Measurements from ENCODE around the gene AGBL4.

AGBL4 gene

DNA sequence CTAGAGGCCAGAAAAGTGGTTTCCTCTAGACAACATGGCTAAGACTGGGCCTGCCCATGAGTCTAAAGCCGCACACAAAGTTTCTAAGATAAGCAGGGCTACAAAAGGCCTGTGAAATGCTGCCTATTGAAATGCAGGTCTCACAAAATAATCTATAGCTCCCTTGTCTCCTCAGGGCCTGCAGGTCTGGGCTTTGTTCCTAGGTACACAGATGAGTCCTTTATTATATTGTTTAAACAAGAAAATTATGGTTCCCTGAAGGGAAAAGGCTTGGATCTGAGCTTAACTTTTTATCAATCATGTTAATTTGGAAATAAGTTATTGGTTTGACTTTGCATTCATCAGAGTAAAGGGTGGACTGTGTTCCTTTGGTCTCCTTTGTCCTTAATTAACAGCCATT, 833.6 kb downstream of the AGBL4 start:
- H3K9me3 ChIP-seq (ENCODE audit: control insufficient read depth, insufficient read depth, low read length), result peaks cover 3% of the 10 kb centered on the region
- H3K9ac ChIP-seq (ENCODE audit: low read depth, low read length), result no peak overlapping the region
- H3K4me1 ChIP-seq (ENCODE audit: insufficient read depth, low read length), result no peaks in the 10 kb centered on the region
- no peaks in the 10 kb centered on the region for H3K36me3 ChIP-seq (ENCODE audit: insufficient read depth, low read length)

DNA sequence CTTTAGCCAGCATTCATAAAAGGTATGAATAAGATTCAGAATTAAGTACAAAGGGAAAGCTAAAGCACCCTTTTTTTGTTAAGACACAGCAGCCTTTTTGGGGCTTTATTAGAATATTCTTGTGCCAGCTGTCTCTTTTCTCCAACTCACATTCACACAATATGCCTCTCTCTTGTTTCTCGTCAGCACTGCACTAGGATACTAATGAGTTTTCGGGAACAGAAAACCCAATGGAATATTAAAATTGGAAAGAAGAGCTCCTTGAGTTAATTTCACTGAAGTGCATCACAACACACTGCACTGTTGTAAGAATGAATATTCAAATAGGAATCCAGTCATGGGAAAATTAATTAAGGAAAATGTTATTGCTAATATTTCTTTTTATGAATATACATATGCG, 836.7 kb downstream of the AGBL4 start:
- peaks cover 3% of the 10 kb centered on the region for H3K9me3 ChIP-seq (ENCODE audit: control insufficient read depth, insufficient read depth, low read length)
- no peaks in the 10 kb centered on the region for H3K36me3 ChIP-seq (ENCODE audit: insufficient read depth, low read length)
- H3K4me1 ChIP-seq (ENCODE audit: insufficient read depth, low read length), result no peaks in the 10 kb centered on the region
- H3K9ac ChIP-seq (ENCODE audit: low read depth, low read length), result no peak overlapping the region

DNA sequence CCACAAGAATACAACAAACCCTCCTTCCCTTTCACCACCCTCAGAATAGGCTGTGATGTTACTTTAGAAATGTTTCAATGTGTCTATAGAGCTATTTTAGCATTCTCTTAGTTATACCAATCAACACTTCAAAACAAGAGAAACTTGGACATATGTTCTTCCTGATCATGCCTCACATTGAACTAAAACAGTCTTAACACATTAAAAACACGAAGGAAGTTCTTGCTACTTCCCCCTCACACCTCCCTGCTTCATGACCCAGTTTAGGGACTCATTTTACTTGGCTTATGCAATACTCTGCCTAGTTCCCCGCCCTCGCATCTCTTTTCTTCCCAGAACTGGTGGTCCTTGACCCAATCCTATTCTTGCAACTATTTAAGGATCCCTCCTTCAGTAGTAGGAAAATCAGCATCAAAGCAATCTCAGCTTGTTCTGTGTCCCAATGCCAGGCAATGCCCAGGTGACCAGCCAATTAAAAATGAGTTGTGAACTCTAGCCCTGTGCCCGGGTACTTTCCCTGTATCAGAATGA, 838.2 kb downstream of the AGBL4 start:
- H3K9me3 ChIP-seq (ENCODE audit: control insufficient read depth, insufficient read depth, low read length), result peaks cover 3% of the 10 kb centered on the region
- no peaks in the 10 kb centered on the region for H3K36me3 ChIP-seq (ENCODE audit: insufficient read depth, low read length)
- H3K9ac ChIP-seq (ENCODE audit: low read depth, low read length), result no peak overlapping the region
- H3K4me1 ChIP-seq (ENCODE audit: insufficient read depth, low read length), result no peaks in the 10 kb centered on the region

DNA sequence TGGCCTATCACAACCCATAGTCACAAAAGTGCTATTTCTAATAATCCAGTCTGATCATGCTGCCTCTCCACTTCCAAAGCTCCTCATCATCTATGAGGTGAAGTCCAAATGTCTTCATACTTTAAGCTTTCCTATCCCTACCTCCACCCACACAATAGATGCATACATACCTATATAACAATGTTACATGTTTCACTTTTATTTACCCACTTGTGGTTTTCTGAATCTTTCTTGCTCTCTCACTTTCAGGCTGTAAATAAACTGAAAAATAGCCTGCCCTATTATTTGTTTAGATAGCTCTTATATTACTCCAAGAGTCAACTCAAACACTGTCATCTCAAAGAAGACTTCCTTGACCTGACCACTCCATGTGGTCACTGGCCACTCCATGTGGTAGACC, 840.3 kb downstream of the AGBL4 start:
- no peaks in the 10 kb centered on the region for H3K4me1 ChIP-seq (ENCODE audit: insufficient read depth, low read length)
- H3K9me3 ChIP-seq (ENCODE audit: control insufficient read depth, insufficient read depth, low read length), result peaks cover 3% of the 10 kb centered on the region

DNA sequence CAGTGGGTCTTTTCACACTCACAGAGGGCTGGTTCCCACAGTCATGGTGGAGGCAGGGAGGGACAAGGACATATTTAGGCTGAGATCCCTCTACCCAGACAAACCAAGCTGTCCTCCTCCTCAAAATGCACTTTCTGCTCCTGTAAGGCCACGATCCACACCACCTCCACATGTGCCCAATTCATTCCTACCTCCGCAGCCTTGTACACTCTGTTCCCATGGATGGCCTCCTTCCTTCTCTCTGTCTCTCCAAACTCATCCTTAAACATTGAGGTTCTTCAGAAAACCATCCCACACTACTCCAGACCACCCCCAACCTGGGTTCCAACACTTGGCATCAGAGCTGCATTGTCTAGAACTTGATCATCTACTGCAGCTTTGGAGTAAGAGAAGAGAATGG, 842.7 kb downstream of the AGBL4 start:
- Histone ChIP-seq H3K36me3 (ENCODE audit: insufficient read depth, low read length) (no peaks in the 10 kb centered on the region), H3K9ac (ENCODE audit: low read depth, low read length) (no peak overlapping the region), H3K4me1 (ENCODE audit: insufficient read depth, low read length) (no peaks in the 10 kb centered on the region), H3K9me3 (ENCODE audit: control insufficient read depth, insufficient read depth, low read length) (no peaks in the 10 kb centered on the region)

More for the DNA sequence above, 840.3 kb downstream of the AGBL4 start:
- Histone ChIP-seq H3K9ac (ENCODE audit: low read depth, low read length) (no peak overlapping the region), H3K36me3 (ENCODE audit: insufficient read depth, low read length) (no peaks in the 10 kb centered on the region)

DNA sequence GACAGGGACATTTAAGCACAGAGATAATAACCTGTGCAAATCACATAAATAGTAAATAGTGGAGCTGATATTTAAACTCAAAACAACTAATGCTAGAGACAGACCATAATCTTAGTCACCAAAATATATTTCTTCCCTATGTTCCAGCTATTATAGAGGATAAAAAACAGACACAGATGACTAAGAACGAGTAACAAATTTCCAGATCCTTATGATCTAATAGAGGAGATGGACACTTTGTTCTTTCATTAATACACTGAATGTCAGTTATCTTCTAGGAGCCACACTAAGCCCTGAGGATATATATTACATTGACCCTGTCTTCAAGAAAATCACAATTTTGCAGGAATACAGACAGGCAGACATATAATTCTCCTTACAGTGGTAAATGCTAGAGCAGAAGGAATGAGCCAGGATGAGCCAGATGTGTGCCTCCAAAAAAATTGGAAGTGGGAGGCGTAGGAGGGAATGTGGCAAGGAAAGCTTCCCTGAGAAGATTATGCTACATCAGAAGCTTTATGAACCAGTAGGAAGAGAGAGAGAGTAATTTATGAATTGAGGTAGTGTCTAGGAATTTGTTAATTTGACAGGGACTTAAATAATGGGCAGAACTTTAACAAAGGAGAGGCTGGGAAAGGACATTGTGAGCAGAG, 851.7 kb downstream of the AGBL4 start:
- no peaks in the 10 kb centered on the region for H3K4me1 ChIP-seq (ENCODE audit: insufficient read depth, low read length)
- no peak overlapping the region for H3K9ac ChIP-seq (ENCODE audit: low read depth, low read length)
- no peaks in the 10 kb centered on the region for H3K9me3 ChIP-seq (ENCODE audit: control insufficient read depth, insufficient read depth, low read length)
- no peaks in the 10 kb centered on the region for H3K36me3 ChIP-seq (ENCODE audit: insufficient read depth, low read length)

DNA sequence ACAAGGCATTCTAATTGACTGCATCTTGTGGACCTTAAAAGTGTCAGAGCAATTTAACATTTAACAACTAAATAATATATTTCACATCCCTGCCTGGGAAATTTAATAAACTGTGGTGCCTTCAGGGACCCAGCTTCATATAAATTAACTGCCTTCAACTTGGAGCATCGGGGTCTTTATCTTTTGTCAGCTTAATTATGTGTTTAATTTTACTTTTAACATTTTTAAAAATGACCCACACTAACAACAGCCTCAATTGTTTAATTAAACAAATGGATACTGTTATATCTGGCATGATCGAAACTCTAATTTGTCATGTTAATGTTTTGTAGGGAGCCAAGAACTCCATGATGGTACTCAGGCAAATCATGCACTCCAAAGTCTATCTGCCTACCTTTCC, 857.7 kb downstream of the AGBL4 start:
- H3K4me1 ChIP-seq (ENCODE audit: insufficient read depth, low read length), result no peaks in the 10 kb centered on the region
- no peaks in the 10 kb centered on the region for H3K36me3 ChIP-seq (ENCODE audit: insufficient read depth, low read length)
- H3K9ac ChIP-seq (ENCODE audit: low read depth, low read length), result no peak overlapping the region
- no peaks in the 10 kb centered on the region for H3K9me3 ChIP-seq (ENCODE audit: control insufficient read depth, insufficient read depth, low read length)

DNA sequence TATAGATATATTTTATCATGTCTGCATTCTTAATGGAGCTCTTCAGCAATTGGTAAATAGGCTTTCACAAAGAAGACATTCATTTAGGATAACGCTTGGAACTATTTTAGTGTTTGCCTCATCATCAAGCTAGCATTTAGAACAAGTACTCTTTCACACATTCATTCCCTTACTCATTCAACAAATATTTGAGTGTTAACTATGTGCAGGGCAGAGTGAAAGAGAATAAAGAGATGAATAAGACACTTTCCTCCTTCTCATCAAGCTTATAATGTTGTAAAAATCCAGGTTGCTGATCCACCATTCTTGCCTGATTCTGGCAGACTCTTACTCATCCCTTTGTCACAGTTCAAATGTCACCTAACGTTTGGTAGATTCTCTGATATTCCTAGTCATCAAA, 860.7 kb downstream of the AGBL4 start:
- no peak overlapping the region for H3K9ac ChIP-seq (ENCODE audit: low read depth, low read length)
- H3K36me3 ChIP-seq (ENCODE audit: insufficient read depth, low read length), result no peaks in the 10 kb centered on the region
- no peaks in the 10 kb centered on the region for H3K9me3 ChIP-seq (ENCODE audit: control insufficient read depth, insufficient read depth, low read length)
- no peaks in the 10 kb centered on the region for H3K4me1 ChIP-seq (ENCODE audit: insufficient read depth, low read length)

DNA sequence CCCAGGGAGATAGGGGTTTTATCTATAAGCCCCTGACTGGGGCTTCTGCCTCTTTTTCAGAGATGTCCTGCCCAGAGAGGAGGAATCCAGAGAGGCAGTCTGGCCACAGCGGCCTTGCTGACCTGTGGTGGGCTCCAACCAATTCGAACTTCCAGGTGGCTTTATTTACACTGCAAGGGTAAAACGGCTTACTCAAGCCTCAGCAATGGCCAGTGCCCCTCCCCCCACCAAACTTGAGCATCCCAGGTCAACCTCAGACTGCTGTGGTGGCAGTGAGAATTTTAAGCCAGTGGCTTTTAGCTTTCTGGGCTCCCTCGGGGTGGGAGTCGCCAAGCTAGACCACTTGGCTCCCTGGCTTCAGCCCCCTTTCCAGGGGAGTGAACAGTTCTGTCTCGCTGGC, 863.1 kb downstream of the AGBL4 start:
- Histone ChIP-seq H3K4me1 (ENCODE audit: insufficient read depth, low read length) (no peaks in the 10 kb centered on the region), H3K9me3 (ENCODE audit: control insufficient read depth, insufficient read depth, low read length) (no peaks in the 10 kb centered on the region), H3K9ac (ENCODE audit: low read depth, low read length) (no peak overlapping the region), H3K36me3 (ENCODE audit: insufficient read depth, low read length) (no peaks in the 10 kb centered on the region)

DNA sequence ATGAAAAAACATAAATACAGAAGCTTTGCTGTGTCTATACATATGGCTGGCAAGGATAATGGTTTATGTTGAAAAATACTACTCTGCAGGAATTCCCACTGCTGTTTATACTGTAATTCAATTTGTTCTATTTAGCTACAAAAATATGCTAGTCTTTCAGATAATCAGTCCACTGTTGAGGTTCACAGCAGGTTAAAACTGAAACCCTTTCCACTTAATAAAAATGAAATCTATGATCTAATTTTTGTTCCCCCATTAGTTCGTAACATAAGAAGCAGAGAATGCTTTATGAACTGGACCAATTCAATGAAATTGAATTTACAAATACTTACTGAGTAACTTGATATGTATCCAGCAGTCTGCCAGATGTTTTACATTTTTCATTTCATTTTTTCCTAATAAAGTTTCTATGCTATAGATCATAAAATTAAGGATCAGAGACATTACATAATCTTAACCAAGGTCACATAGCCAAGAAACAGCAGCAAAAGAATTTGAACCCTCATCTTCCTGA, 887.0 kb downstream of the AGBL4 start:
- no peaks in the 10 kb centered on the region for H3K4me1 ChIP-seq (ENCODE audit: insufficient read depth, low read length)
- H3K9me3 ChIP-seq (ENCODE audit: control insufficient read depth, insufficient read depth, low read length), result no peaks in the 10 kb centered on the region
- no peak overlapping the region for H3K9ac ChIP-seq (ENCODE audit: low read depth, low read length)
- H3K36me3 ChIP-seq (ENCODE audit: insufficient read depth, low read length), result no peaks in the 10 kb centered on the region

DNA sequence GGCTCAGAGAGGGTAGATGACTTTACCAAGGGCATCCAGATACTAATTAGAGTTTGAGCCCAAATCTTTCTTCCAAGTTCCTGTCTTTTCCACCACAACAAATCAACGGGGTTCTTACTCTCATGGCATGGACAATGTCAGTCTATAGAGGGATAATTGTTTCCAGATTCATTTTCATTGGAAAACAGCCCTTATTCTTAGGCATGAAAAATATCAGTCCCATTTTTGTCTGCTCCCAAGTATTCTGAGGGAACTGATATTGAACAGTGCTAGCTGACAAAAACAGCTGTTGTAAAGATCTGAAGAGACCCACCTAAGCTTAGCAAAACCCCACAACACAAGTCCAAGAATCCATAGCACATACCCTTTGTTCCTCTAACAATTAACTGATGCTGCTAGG, 898.0 kb downstream of the AGBL4 start:
- H3K4me1 ChIP-seq (ENCODE audit: insufficient read depth, low read length), result no peaks in the 10 kb centered on the region
- no peaks in the 10 kb centered on the region for H3K9me3 ChIP-seq (ENCODE audit: control insufficient read depth, insufficient read depth, low read length)
- no peaks in the 10 kb centered on the region for H3K36me3 ChIP-seq (ENCODE audit: insufficient read depth, low read length)
- H3K9ac ChIP-seq (ENCODE audit: low read depth, low read length), result no peak overlapping the region

DNA sequence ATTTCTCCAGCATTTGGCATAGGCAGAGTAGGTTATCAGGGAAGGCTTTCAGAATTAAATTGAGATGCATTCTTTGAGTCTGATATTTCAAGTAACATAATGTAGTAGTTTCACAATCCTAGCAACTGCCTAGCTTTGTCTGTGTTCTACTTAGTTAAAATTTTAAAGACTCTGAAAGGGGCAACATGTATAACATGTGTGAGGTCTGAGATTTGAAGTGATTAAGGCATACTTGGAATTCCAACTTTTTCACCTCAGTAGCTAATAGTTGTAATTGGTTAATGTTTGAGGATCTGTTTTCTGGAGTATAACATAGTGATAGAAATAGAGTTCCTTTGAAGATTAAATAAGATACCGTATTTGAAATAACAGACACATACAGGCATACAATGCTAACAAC, 911.8 kb downstream of the AGBL4 start:
- Histone ChIP-seq H3K9ac (ENCODE audit: low read depth, low read length) (no peak overlapping the region), H3K9me3 (ENCODE audit: control insufficient read depth, insufficient read depth, low read length) (no peaks in the 10 kb centered on the region; the same call in 1 of the 2 replicates), H3K4me1 (ENCODE audit: insufficient read depth, low read length) (no peaks in the 10 kb centered on the region), H3K36me3 (ENCODE audit: insufficient read depth, low read length) (no peaks in the 10 kb centered on the region; the same call in 1 of the 2 replicates)

DNA sequence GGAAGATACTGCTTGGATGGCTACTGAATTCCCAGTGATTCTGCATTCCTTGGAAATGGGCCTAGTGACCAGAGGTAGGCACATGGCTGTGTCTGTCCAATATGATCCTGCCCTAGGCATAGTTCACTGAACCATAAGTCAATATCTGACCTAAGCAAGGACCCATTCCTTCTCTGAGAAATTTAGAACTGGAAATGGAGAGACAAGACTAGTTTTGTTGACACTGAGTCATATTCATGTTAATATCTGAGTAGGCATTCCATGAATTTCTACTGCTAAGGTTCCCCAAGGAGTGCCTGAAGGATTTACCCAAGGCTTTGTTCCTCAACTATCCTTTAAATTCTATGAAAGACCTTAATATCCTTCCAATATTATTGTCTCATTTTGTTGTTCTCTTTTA, 917.3 kb downstream of the AGBL4 start:
- H3K9ac ChIP-seq (ENCODE audit: low read depth, low read length), result no peak overlapping the region
- no peaks in the 10 kb centered on the region for H3K4me1 ChIP-seq (ENCODE audit: insufficient read depth, low read length)
- no peaks in the 10 kb centered on the region for H3K36me3 ChIP-seq (ENCODE audit: insufficient read depth, low read length)
- no peaks in the 10 kb centered on the region for H3K9me3 ChIP-seq (ENCODE audit: control insufficient read depth, insufficient read depth, low read length)

DNA sequence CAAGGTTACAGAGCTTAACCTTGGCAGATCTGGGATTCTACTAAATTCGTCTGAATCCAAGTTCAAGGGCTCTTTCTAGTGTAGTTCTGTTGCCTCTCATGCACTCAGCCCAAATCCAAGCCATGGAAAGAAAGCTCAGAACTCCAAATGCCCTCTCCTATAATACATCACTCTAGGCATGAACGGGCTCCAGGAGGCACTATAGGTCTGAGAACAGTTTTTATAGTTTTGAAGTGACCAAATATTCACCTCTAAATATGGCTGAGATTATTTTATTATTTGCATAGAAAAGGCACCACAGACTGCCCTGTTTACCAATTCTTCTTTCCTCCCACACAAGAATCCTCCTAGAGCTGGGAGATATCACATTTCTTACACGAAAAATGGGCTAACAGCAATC, 919.2 kb downstream of the AGBL4 start:
- no peaks in the 10 kb centered on the region for H3K36me3 ChIP-seq (ENCODE audit: insufficient read depth, low read length)
- H3K9me3 ChIP-seq (ENCODE audit: control insufficient read depth, insufficient read depth, low read length), result no peaks in the 10 kb centered on the region
- H3K9ac ChIP-seq (ENCODE audit: low read depth, low read length), result no peak overlapping the region
- H3K4me1 ChIP-seq (ENCODE audit: insufficient read depth, low read length), result no peaks in the 10 kb centered on the region

DNA sequence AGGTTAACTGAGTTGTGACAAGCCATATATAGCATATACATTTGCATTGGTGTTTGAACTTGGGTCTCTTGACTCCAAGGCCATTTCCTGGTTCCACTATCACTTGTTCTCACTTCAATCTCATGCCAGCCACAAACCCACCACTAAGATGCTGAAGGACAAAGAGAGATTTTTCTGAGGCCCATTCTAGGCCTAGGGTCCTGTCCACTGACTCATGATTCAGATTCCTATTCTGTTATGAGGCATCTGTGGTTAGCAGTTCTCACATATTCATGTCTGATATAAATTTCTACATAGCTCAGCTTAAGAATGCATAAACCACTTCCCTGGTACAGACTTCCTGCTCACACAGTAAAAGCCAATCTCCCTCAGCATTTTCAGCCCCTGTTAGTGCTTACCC, 921.0 kb downstream of the AGBL4 start:
- H3K4me1 ChIP-seq (ENCODE audit: insufficient read depth, low read length), result no peaks in the 10 kb centered on the region
- H3K9ac ChIP-seq (ENCODE audit: low read depth, low read length), result no peak overlapping the region
- no peaks in the 10 kb centered on the region for H3K36me3 ChIP-seq (ENCODE audit: insufficient read depth, low read length)
- H3K9me3 ChIP-seq (ENCODE audit: control insufficient read depth, insufficient read depth, low read length), result no peaks in the 10 kb centered on the region

Data from ES-I3 (cell line).